Left renal pelvis (tissue), 4 donors: ENCODE results near the gene UTRN. TPM values are rescaled to one million over a fixed set of nuclear protein-coding genes. Genes with fewer than 3 reads are reported as not detected.

Experiments
- polyA plus RNA-seq, 4 donors: library from polyadenylated mRNA; unstranded; fragments of 120-200 nt; gene quantifications; one replicate each; pipeline ENCODE4 v1.2.1, GENCODE V29; 2013; ENCODE audit not compliant: insufficient read length in 4 of 4

UTRN gene
- polyA plus RNA-seq, 4 donors, result 69.8 to 146 (median 141) TPM

Other genes starting within 250 kb of the UTRN start
- gene SF3B5, start 189.8 kb upstream of the UTRN start, polyA plus RNA-seq, result 100 to 1,000 TPM in 3 of 4 donors, 10 to 100 TPM in 1; 94.7 to 146 (median 122) TPM
- gene STX11, start 134.8 kb upstream of the UTRN start, polyA plus RNA-seq, result 1 to 10 TPM in 3 of 4 donors, under 1 TPM in 1; 0.82 to 2.7 (median 1.0) TPM